RPMI8226 (cell line): ENCODE measurements around the gene NPHP4.
A peak's percentile ranks its signal among the peaks of the same experiment; 100 is the strongest.

Experiments used
- DNase-seq: peaks from one replicate; pipeline ENCODE4 v3.0.0-alpha.2; 2015

Gene NPHP4

DNA sequence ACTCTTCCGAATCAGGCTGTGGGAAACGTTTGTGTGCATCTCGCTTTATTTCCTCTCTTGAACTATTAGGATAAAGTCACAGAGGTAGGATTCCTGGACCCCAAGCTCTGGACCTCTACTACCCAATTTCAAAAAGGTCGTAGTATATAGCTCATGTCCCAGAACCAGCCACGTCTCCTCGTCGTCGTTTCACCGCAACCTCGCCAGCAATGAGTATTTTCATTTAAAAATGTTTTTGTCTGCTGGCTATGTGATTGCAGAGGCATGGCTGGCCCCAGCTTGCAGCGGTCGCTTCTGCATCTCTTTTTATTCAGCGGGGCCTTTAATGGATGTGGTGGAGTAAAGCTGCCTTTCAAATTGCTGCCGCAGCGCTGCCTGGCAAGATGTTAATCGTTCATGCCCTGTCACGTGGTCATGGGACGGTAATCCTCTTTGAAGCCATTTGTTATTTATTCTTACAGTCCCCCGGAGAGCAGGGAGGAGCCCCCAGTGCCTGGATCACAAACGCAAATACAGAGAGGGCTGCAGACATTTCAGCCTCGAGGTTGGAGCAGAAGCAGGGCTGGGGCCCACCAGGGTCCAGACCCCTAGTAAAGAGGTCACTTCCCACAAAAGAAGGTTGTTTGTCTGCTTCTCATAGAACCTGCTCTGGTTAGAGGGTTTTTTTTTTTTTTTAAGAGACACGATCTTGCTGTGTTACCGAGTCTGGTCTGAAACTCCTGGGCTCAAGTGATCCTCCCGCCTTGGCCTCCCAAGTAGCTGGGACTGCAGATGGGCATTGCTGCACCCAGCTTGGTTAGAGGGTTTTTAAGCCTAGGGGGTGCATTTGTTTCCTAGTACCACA lies 11.6 kb upstream of the NPHP4 start:
- no peak for DNase-seq

DNA sequence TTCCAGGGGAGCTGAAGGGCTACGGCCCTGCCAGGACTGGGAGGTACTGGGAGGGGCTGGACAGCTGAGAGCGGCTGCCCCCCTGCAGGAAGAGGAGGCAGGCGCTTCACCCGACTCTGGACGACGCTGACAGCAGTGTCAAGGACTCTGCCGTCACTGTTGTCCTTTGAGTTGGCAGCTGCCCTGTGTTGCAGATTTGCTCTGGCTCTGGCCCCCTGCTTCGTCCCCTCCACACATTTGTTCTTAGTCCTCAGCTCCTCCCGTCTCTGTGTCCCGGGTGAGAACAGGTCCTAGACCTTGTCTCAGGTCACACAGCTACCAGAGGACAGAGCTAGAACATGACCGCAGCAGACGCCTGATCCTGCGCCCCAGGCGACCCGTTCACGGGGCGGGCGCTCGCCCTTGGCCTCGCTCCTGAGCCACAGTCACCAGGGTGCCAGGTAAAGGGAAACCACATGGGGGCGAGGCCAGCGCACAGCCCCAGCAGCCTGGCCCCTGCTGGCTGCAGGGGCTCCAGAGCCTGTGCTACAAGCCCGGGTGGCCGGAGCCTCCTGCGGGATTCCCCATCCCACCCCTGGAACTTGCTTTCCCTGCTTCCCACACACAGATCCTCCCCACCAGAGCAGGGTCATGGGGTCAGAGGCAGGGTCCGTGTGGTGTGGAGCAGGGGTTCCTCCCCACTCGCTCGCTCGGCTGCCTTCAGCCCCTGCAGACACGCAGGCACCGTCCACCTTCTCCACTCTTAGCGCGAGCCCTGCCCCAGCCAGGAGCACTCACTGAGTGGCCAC lies 10.7 kb upstream of the NPHP4 start:
- no peak for DNase-seq

DNA sequence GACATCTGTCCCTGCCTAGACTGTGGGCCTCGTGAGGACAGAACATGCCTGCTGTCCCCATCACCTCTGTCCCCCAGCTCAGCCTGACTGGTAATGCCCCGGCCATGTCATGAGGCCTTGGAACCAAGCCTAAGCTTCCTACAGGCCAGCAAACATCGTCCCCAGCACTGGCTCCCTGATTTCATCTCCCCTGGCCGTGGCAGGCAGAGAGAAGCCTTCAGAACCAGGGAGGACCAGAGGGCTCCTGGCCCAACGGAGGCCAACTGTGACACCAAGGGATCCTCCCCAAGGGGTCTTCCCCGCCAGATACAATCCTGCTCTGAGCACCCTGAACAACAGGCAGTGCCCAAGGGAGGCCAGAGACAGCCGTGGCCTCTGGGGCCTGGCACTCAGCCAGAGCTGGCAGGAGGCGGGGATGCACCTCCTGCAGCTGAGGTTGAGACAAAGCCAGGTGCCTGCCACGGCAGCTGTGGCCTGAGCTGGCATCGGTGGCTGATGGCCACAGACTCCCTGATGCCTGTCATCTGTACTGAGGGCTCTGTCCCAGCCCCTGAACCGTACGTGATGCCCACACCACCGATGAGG lies 9.9 kb upstream of the NPHP4 start:
- peak; percentile 95 for DNase-seq

DNA sequence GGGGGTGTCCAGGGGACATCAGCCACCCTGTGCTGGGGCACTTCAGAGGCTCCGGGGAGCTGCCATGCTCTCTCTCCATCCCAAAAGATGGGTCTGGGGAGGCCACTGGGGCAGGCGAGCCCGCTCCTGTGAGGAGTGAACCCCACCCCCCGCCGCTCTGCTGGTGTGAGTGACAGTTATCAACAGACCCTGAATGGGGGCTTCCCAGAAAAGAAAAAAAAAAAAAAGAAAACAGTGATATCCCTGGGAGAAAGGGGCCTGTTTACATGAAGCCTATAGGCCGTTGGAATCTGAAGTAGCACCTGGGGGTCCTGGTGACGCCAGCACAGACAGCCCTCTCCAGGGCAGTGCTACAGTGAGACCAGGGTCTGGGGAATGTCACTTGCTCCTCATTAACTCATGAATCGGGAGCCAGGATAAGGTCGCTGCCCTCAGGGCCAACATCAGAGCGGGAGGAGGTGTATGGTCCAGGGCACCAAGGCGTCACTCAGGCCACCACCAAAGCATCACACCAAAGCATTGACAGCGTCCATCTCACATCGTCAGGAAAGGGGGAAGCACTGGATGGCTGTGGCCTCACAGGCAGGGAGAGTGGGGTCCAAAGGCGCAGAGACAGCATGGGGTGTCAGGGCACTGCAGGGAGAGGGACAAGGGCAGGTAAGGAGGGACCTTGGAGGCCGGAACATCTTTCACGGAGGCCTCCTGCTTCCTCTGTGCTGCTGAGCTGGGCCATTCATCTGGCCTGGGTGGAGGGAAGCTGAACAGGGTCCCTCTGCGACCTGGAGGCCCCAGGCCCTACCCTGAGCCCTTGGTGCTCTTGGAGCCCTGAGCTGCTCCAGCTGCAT lies 8.4 kb upstream of the NPHP4 start:
- DNase-seq, result no peak

DNA sequence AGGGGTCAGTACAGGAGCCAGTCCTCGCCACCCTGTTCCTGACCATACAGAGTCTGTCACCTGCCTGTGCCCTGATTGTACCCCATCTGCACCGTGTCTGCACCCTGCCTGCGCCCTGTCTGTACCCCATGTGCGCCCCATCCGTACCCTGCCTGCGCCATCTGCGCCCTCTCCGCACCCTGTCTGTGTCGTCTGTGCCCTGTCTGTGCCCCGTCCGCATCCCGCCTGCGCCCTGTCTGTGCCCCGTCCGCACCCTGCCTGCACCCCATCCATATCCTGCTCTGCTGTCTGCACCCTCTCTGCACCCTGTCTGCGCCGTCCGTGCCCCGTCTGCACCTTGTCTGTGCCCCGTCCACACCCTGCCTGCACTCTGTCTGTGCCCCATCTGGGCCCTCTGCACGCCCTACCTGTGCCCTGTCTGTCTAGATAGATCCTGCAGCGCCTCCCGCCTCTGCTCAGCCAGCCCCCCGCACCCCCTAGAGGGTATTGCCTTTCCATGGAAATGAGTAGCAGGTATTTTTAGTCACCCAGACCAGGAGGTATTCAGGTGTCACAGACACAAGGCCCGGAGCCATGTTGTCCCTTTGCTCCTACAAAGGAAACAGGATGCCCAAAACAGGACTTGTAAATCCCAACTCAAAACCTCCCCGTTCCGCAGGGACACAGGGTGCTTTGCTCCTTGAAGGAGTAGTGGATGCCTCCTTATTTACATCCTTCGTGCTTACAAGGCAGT lies 7.7 kb upstream of the NPHP4 start:
- DNase-seq, result no peak

DNA sequence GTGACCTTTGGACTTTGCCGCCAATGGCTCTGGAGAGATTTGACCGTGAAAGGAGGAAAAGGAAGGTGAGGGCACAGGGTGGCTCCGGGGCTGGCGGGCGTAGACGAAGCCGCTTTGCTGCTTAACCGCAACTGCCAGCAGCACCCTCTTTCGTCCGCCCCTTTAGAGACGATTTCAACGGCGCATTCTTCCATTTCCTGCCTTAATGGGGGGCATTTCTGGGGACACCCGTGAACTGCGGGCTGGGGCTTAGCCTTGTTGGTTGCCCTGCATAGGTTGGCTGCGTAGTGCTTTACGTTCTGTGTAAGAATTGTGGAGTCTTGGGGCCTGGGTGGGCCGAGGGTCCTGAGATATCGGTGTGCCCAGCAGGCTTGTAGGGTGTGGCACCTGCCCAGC lies 6.7 kb upstream of the NPHP4 start:
- DNase-seq, result no peak

DNA sequence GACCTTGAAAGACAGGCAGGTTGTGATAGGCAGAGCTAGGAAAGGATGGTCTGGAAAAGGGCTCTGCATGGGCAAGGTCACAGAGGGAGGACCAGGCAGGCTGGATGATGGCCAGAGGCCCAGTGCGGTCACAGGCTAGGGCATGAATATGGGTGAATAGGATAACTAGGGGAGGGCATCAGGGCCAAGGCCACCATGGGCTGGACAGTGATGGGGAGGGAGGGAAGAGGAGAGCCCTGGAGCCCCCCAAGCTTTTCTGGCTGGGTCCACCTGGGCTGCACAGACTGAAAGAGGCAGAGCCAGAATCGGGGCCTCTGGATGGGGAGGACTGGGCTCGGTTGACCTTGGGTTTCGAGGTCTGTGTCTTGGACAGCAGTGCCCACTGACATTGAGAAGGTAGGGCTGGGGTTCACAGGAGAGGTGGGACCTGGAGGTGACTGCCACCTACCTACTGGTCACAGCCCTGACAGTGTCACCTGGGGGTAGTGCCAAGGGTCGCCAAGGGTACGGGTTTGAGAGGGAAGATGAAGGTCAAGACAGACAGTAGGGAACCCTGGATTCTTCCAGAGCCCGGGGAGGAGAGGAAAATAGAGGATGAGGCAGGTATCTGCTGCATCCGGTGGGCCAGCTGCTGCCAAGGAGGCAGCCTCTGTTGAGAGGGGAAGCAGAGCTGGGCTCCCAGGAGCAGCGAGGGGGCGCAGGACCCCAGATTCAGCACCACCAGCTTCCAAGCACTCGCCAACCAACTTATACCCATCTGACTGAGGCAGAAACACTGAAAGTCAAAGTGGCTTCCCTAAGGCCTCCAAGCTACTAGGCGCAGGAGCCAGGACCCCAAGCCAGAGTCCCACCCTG lies 6.1 kb upstream of the NPHP4 start:
- DNase-seq, result no peak

DNA sequence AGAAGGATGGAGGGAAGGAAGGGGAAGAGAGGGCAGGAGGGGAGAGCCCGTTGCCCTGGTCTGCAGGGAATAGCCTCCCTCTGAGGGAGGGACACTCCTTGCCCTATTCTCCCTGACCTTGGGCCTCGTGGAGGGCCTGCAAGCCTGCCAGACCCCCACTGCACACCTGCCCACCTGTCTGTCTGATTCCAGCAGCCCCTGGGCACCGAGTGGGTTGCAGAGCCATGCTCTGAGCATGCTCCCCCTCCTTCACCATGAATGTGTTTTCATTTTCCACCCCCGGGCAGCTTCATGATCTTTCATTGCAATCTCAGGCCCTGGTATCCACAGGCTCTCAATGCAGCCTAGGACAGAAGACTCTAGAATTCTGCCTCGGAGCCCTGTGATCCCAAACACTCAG lies 5.1 kb upstream of the NPHP4 start:
- no peak for DNase-seq

DNA sequence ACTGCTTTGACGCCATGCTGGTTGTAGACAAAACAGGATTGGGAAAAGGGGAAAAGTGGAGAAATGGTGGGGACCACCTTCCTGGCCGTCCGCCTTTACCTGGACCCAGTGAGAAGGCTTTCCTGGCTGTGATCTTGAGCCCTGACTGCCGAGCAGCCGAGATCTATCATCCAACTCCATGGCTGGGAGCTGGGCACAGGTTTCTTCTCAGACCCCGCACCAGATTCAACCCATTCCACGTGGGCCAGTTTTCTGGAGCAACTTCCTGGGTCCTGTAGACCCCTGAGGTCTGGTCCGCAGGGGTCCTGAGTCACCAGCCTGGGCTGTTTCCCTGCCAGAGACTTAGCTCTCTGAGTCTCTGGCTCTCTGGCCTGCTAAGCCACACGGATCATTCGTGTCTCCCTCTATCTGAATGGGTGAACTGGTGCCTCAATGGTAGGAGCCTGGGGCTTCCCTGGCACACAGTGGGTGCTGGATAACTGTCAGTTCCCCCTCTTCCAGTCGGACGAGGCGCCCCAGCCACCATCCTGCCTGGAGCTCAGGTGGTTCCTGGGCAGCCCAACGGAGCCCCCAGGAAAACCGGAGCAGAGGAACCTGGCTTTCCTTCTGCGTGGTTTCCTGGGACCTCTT lies 4.5 kb upstream of the NPHP4 start:
- no peak for DNase-seq

DNA sequence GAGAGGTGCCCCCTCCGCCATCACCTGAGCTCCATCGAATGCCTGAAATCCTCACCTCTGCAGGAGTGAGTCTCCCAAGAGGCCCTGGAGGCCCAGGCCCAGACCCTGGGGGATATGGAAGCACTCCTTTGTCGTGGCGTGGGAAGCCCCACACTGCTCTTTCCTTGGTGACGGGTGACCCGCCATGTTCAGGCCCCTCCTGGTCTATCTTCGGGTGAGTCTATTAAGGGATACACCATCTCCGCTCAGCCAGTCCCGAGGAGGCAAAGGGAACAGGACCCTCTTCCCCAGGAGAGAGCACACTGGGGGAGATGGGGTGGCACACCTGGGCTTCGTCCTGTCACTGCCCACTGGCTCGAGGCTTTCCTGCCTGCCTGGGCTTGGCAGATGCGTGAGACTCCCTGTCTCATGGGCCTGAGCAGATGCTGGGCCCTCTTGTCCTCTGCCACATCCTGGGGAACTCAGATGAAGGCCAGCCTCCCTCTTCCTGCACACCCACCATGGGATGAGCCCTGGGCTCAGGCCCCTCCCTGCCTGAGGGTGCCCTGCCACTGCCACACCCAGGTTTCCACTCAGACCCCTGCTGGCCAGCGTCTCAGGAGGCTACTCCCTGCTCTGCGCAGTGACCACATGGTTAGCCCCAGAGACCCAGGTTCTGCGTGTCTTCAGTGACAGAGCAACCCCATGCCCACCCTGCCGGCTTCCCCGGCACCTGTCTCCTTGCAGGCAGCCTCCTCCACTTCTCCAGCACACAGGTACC lies 3.8 kb upstream of the NPHP4 start:
- DNase-seq, result no peak

DNA sequence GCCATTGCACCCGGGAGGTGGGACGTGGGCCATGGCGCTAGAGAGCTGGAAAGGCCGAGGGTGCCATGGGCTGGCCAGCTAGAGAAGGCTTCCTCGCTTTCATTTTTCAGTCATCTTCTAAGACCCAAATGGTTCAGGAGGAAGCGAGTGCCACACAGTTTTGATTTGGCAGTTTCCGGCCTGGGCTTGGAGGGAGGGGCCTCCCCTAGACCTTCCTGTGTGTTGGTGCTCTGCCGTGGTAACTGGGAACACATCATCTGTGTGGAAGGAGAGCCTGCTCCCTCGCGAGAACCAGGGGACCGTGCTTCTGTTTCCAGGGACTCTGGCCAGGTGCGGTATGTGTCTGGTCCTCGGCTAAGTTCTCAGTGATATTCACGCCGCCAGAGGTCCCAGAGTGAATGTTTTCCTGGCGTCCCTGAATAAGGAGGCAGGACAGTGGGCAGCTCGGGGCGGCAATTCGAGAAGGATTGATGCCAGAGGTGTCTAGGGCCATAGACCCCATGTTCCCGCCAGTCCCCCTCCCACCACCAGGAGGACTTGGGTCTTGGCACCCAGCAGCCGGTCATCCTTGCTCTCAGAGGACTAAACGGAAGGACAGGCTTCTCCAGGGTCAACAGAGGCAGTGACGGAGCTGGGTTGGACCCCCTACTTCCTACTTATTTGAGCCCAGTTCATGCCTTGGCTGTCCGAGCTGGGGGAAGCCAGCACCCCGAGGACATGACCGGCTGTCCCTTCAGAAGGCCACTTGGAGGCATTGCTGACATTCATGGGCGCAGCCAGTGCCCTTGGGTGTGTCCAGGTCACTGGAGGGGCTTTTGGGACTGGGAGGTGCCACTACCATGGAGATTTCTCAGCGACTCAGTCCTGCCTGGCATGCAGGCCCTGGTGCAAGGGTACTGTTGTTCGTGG lies 2.7 kb upstream of the NPHP4 start:
- DNase-seq, result peak; percentile 56

DNA sequence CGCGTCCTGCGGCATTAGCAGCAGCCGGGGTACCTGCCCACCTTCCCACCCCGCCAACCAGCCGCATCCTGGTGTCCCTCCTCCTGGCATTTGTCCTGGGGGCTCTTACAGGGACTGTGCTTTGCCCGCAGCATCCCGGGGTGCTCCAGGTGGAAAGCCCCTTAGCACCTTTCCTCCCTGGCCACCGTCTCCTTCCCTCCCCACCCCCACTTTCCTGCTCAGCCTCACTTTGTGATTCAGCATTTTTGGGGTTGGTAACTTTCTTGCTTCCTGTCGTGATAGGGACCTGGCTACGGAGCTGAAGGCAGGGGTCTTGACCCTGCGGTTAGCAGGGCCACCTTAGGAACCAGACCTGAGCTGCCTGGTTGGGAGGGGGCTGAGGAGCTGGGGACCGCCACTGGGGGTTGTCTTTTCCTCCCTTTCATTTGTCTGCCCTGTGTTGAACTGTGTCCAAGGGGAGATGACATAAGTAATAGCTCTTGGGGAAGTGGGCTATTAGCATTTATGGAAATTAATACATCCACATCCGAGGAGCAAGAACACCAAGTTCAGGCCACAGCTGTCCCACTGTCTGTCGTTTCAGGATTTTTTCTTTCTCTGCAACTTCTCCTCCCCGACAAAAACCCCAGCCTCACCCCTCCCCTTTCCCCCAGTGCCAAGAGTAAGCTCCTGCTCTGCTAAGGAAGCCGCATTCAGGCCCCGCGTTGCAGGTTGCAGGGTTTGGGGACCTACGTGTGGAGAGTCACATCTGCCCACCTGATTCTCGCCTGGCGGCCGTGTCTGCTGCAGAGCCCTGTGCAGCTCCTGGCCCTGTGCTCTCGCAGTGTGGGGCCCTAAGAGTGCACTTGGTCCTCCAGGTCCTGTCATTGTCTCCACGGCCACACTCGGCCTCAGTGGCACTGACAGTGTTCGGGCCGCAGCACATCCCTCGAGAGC lies 1.6 kb upstream of the NPHP4 start:
- DNase-seq, result peak; percentile 62

DNA sequence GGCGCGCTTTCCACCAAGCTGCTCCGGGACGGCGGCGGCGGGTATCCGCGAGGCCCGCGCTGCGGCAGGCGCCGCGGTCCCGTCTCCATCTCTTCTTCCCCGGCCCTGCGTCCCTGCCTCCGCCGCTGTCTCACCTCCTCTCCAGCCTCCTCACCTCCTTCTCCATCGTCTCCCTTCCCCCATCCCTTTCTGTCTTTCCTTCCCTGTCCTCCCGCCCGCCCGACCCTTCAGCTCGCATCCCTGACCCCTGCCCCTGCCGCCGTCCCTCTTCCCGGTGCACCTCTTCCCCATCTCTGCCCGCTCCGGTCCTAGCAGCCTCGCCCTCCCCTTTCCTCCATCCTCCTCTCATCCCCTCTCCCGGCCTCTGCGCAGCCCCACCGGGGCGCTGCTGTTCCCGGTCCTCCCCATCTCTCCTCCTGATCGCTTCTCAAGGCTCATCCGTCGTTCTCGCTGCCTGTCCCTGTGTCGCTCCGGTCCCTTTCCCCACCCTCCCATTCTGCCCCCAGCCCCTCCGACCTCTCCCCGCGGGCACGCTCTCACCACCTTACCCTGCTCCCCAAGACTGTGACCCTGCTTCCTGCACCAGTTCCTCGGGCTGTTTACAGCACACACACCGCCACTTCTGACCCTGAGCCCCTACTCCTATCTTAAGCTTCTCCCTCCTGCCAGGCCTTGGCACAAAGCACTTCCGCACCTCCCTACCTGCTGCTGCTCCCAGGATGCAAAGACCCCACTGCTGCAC lies 760 bp upstream of the NPHP4 start:
- DNase-seq, result peak; percentile 45

DNA sequence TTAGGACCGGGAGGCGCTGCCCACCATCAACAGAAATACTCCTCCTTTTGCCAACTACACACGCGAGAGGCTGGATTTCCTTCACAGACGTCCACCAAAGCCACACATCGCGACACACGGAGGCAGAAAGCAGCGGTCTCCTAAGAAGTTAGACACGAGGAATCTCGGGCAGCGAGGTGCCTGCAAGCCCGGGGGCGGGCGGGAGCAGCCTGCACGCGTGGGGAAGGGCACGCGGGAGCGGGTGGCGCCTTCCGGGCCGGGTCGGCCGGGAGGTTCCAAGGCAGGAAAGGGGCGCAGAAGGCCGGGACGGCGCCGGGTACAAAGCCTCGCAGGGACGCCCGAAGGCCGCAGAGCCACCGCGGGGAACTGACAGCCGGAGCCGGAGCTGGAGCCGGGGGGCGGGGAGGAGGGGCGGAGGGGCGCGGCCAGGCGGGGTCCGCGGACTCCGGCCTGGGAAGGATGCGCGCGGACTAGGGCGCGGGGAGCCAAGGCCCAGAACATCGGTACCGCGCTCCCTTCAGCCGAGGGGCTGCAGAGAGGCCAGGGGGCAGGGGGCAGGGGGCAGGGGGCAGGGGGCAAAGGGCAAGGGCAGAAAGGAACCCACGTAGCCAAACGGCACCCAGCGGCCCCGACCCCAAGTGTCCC lies 722 bp downstream of the NPHP4 start:
- DNase-seq, result peak; percentile 46

DNA sequence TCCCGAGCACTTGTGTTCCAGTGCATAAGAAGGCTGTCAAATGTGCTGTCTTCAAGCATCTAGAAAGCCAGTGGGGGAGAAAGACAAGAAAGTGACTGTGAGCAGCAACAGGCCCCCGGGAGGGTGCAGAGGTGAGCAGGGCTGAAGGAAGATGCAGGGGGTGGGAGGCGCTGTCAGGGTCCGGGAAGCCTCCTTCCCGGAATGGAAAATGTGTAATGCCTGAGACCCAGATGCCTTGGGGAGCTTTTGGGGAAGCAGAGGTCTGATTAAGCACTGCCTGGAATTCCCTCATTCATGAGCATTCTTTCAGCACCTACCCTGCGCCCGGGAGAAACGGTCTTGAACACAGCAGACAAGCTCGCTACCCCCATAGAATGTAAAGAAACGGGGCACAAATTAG lies 1.3 kb downstream of the NPHP4 start:
- no peak for DNase-seq

DNA sequence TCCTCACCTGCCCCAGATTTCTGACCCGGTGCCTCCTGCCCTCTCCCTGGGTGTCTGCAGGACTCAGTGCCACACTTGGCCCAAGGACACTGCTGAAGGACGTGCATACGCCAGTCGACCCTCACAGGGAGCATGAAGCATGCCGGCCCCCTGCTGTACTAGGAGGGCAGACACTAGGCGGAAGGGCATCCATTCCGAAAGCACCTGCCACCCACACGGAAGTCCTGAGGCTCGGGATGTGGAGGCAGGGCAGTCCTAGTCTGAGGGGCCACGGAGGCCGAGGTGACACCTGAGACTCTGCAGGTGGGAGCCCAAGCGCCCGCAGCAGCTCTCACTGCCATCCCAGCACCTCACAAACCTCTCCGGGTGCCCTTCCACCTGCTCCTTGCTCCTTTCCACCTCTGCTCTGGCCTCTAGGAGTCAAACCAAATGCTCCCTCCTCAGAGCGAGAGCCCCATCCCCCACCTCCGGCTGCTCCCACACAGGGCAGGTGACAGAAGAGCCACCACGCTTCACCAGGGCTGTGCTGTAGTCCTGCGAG lies 2.4 kb downstream of the NPHP4 start:
- no peak for DNase-seq
